CD4-positive, alpha-beta T cell (primary cell): ENCODE data around the gene COX11. TPM values are rescaled to one million over a fixed set of nuclear protein-coding genes. Genes with fewer than 3 reads are reported as not detected.

Experiments used
- ATAC-seq: fragments of 200-7000 bp; cut with Tn5 transposase; one replicate; pipeline ENCODE4 v1.10.0; 2022; ENCODE audit warnings: mild to moderate bottlenecking; ENCODE audit not compliant: poor library complexity
- CTCF ChIA-PET: fragments of 350-600 bp; sonication (Branson Sonifier 250); formaldehyde crosslinking; loops from one replicate; lab custom pipeline; 2021; ENCODE audit warnings: antibody characterized with exemption, inconsistent platforms; lab: Charles Lee
- POLR2A ChIA-PET: fragments of 350-600 bp; sonication (Branson Sonifier 250); formaldehyde crosslinking; loops from one replicate; lab custom pipeline; 2021; ENCODE audit warnings: antibody characterized with exemption, inconsistent platforms; lab: Charles Lee
- DNase-seq, 14 experiments: peaks; one replicate each; pipeline ENCODE4 v3.0.0-alpha.2; 2013 to 2020; ENCODE audit warnings: mixed read lengths in 2 of 14
- H3K27ac ChIP-seq, 2 donors: one replicate each; pipeline versions ENCODE4 v1.5.1 to v1.7.0; 2013; ENCODE audit warnings: low read length in 2 of 2, low read depth in 1 of 2, mild to moderate bottlenecking in 1 of 2
- H3K27me3 ChIP-seq, 2 experiments: 1 replicate in 1 of 2; 2 replicates in 1 of 2; pipeline versions ENCODE4 v1.6.1 to v1.7.0; 2013; ENCODE audit warnings: low read length in 2 of 2, control low read depth in 1 of 2, mild to moderate bottlenecking in 1 of 2, moderate library complexity in 1 of 2; ENCODE audit not compliant: insufficient read depth in 2 of 2, control insufficient read depth in 1 of 2
- H3K36me3 ChIP-seq: one replicate; pipeline ENCODE4 v1.6.1; 2013; ENCODE audit warnings: low read length, control low read depth; ENCODE audit not compliant: insufficient read depth
- H3K4me1 ChIP-seq: one replicate; pipeline ENCODE4 v1.6.1; 2013; ENCODE audit warnings: low read length, control low read depth; ENCODE audit not compliant: insufficient read depth
- H3K4me3 ChIP-seq: one replicate; pipeline ENCODE4 v1.5.1; 2013; ENCODE audit warnings: mild to moderate bottlenecking, low read length, moderate library complexity
- H3K9me3 ChIP-seq, 2 experiments: 1 replicate in 1 of 2; 2 replicates in 1 of 2; pipeline versions ENCODE4 v1.6.1 to v1.7.0; 2013; ENCODE audit warnings: low read length in 2 of 2, mild to moderate bottlenecking in 2 of 2, control low read depth in 1 of 2, moderate library complexity in 1 of 2; ENCODE audit not compliant: control insufficient read depth in 1 of 2, insufficient read depth in 1 of 2
- H3K27ac Mint-ChIP-seq: one replicate; pipeline ENCODE4 v1.8.0; 2020; ENCODE audit warnings: mixed read lengths
- H3K27me3 Mint-ChIP-seq: one replicate; pipeline ENCODE4 v1.8.0; 2021; ENCODE audit warnings: mixed read lengths
- H3K36me3 Mint-ChIP-seq: one replicate; pipeline ENCODE4 v1.8.0; 2021; ENCODE audit warnings: low read depth, mixed read lengths
- H3K4me1 Mint-ChIP-seq: one replicate; pipeline ENCODE4 v1.8.0; 2021; ENCODE audit warnings: low read depth, mixed read lengths
- H3K4me3 Mint-ChIP-seq: one replicate; pipeline ENCODE4 v1.8.0; 2020; ENCODE audit warnings: mild to moderate bottlenecking, mixed read lengths
- H3K9me3 Mint-ChIP-seq: one replicate; pipeline ENCODE4 v1.8.0; 2020; ENCODE audit warnings: mixed read lengths
- CTCF ChIP-seq: fragments of 200-600 bp; IDR thresholded peaks from one replicate; pipeline ENCODE4 v1.8.0; 2022; ENCODE audit warnings: antibody characterized with exemption, mild to moderate bottlenecking
- intact Hi-C, 2 experiments: fragments of 100-400 bp; cut with DNase I in 1 of 2; cut with micrococcal nuclease in 1 of 2; formaldehyde crosslinking; loops; one replicate each; pipeline versions ENCODE4 v1.15.1 to v1.9.0; 2023 to 2025; cut with DNase I, micrococcal nuclease
- total RNA-seq, 174 experiments: library from RNA in 2 of 174; stranded (reverse) in 2 of 174; gene quantifications; one replicate each; pipeline ENCODE4 v1.2.3 and lab custom pipeline; 2021 to 2026

Gene COX11
- total RNA-seq, 2 experiments from 2014 or later: 24.1 to 30.3 TPM

- Mint-ChIP-seq H3K27ac (no peak overlapping the region), H3K27me3 (peaks cover 8% of the 10 kb centered on the region), H3K9me3 (no peaks in the 10 kb centered on the region), H3K4me3 (no peak overlapping the region), H3K4me1 (no peaks in the 10 kb centered on the region), H3K36me3 (no peaks in the 10 kb centered on the region)
- intact Hi-C loops: no loop called here
- ChIA-PET POLR2A (no interaction called here), CTCF (no interaction called here)
- Histone ChIP-seq H3K36me3 (no peaks in the 10 kb centered on the region), H3K27me3 (peaks cover 0 to 6% of the 10 kb centered on the region in 2 experiments), H3K4me1 (no peaks in the 10 kb centered on the region), H3K9me3 (no peaks in the 10 kb centered on the region), H3K4me3 (no peak overlapping the region), H3K27ac (no peak overlapping the region)
- ATAC-seq (no peak), DNase-seq (no peak)
- no peak for TF ChIP-seq CTCF
These were observed 18.3 kb downstream of the COX11 start for GRCh38 chr17:54950116-54950515.

GRCh38 chr17:54948380-54948779 lies 20.1 kb downstream of the COX11 start:
- CTCF ChIA-PET: no interaction called here
- no peaks in the 10 kb centered on the region for H3K4me1 ChIP-seq
- Mint-ChIP-seq H3K4me1 (no peaks in the 10 kb centered on the region), H3K4me3 (no peak overlapping the region), H3K9me3 (no peaks in the 10 kb centered on the region), H3K27me3 (peaks cover 17% of the 10 kb centered on the region), H3K27ac (no peak overlapping the region), H3K36me3 (no peaks in the 10 kb centered on the region)
- no peaks in the 10 kb centered on the region for H3K9me3 ChIP-seq
- TF ChIP-seq CTCF: no peak
- H3K36me3 ChIP-seq: no peaks in the 10 kb centered on the region
- peaks cover 0 to 6% of the 10 kb centered on the region in 2 experiments for H3K27me3 ChIP-seq
- H3K4me3 ChIP-seq: no peak overlapping the region
- no peak for ATAC-seq
- intact Hi-C loops: no loop called here
- POLR2A ChIA-PET: no interaction called here
- no peak overlapping the region for H3K27ac ChIP-seq
- DNase-seq: no peak

GRCh38 chr17:54947396-54947795 lies 21.1 kb downstream of the COX11 start:
- Histone ChIP-seq H3K4me1 (no peaks in the 10 kb centered on the region), H3K27ac (no peak overlapping the region), H3K4me3 (no peak overlapping the region), H3K36me3 (no peaks in the 10 kb centered on the region), H3K9me3 (no peaks in the 10 kb centered on the region), H3K27me3 (peaks cover 0 to 6% of the 10 kb centered on the region in 2 experiments)
- intact Hi-C loops: no loop called here
- Mint-ChIP-seq H3K27ac (no peak overlapping the region), H3K36me3 (no peaks in the 10 kb centered on the region), H3K4me1 (no peaks in the 10 kb centered on the region), H3K4me3 (no peak overlapping the region), H3K9me3 (no peaks in the 10 kb centered on the region), H3K27me3 (peaks cover 17% of the 10 kb centered on the region)
- POLR2A ChIA-PET: no interaction called here
- no peak for DNase-seq
- TF ChIP-seq CTCF: no peak
- ATAC-seq: no peak
- CTCF ChIA-PET: no interaction called here
